Measurements from ENCODE around the gene ARAP1.

ARAP1 gene

GRCh38 chr11:72779495-72780128 lies 27.4 kb upstream of the ARAP1 start:
- no peaks in the 10 kb centered on the region for H3K9me3 ChIP-seq (ENCODE audit: control extremely low read depth in 1 of 5, control insufficient read depth in 4 of 5, insufficient read depth in 2 of 5, low read depth in 1 of 5, low read length in 4 of 5)
- ChIA-PET POLR2A (interaction anchor here (0.7 kb wide), 1 partner anchor 26 kb away, joined by 7 read pairs; no protein-coding TSS in a partner anchor), CTCF (interaction anchor here (1.1 to 10.4 kb wide), 3 partner anchors 10 to 52 kb away, joined by 3 to 87 read pairs (median 3); partner anchors contain the start of gene STARD10)
- H3K4me1 ChIP-seq (ENCODE audit: control extremely low read depth in 1 of 4, control insufficient read depth in 4 of 4, insufficient read depth in 4 of 4, low read length in 3 of 4): peaks cover 0 to 28% (median 16%) of the 10 kb centered on the region in 4 experiments
- H3K4me3 ChIP-seq (ENCODE audit: control insufficient read depth in 1 of 7, extremely low read depth in 1 of 7, insufficient read depth in 4 of 7, low read depth in 2 of 7, low read length in 6 of 7): no peak overlapping the region
- DNase-seq: no peak
- peaks cover 0 to 3% (median 0%) of the 10 kb centered on the region in 4 experiments for H3K36me3 ChIP-seq (ENCODE audit: control insufficient read depth in 4 of 4, insufficient read depth in 4 of 4, low read length in 3 of 4)
- peaks cover 0 to 5% (median 0%) of the 10 kb centered on the region in 5 experiments for H3K27me3 ChIP-seq (replicated peaks in 2 of 5; ENCODE audit: control insufficient read depth in 4 of 5, insufficient read depth in 5 of 5, low read length in 4 of 5)
- WGBS (ENCODE audit: insufficient coverage): 96% methylated on average over 4 of the region's 4 CpGs
- H3K27ac ChIP-seq (ENCODE audit: insufficient read depth in 1 of 2, low read depth in 1 of 2, low read length in 2 of 2, poor library complexity in 1 of 2, severe bottlenecking in 2 of 2): no peak overlapping the region

GRCh38 chr11:72778535-72779494 lies 26.6 kb upstream of the ARAP1 start:
- ChIA-PET CTCF (interaction anchor here (1.0 to 10.4 kb wide), 5 partner anchors 11 to 574 kb away, joined by 3 to 87 read pairs (median 3); partner anchors contain the start of genes ARAP1 and STARD10), POLR2A (interaction anchor here (0.7 kb wide), 1 partner anchor 27 kb away, joined by 7 read pairs; no protein-coding TSS in a partner anchor)
- peaks cover 0 to 5% (median 0%) of the 10 kb centered on the region in 5 experiments for H3K27me3 ChIP-seq (replicated peaks in 2 of 5; ENCODE audit: control insufficient read depth in 4 of 5, insufficient read depth in 5 of 5, low read length in 4 of 5)
- H3K4me3 ChIP-seq (ENCODE audit: control insufficient read depth in 1 of 7, extremely low read depth in 1 of 7, insufficient read depth in 4 of 7, low read depth in 2 of 7, low read length in 6 of 7): no peak overlapping the region
- peaks cover 0 to 28% (median 16%) of the 10 kb centered on the region in 4 experiments for H3K4me1 ChIP-seq (ENCODE audit: control extremely low read depth in 1 of 4, control insufficient read depth in 4 of 4, insufficient read depth in 4 of 4, low read length in 3 of 4)
- no peak for DNase-seq
- H3K27ac ChIP-seq (ENCODE audit: insufficient read depth in 1 of 2, low read depth in 1 of 2, low read length in 2 of 2, poor library complexity in 1 of 2, severe bottlenecking in 2 of 2): no peak overlapping the region
- no peaks in the 10 kb centered on the region for H3K9me3 ChIP-seq (ENCODE audit: control extremely low read depth in 1 of 5, control insufficient read depth in 4 of 5, insufficient read depth in 2 of 5, low read depth in 1 of 5, low read length in 4 of 5)
- WGBS (ENCODE audit: insufficient coverage): 100% methylated on average over 3 of the region's 7 CpGs
- peaks cover 0 to 3% (median 0%) of the 10 kb centered on the region in 4 experiments for H3K36me3 ChIP-seq (ENCODE audit: control insufficient read depth in 4 of 4, insufficient read depth in 4 of 4, low read length in 3 of 4)

GRCh38 chr11:72777755-72778278 lies 25.6 kb upstream of the ARAP1 start:
- peak overlapping the region in 1 of 2 experiments; percentile 29 for H3K27ac ChIP-seq (ENCODE audit: insufficient read depth in 1 of 2, low read depth in 1 of 2, low read length in 2 of 2, poor library complexity in 1 of 2, severe bottlenecking in 2 of 2)
- POLR2A ChIA-PET: interaction anchor here (0.5 kb wide), 1 partner anchor 52 kb away, joined by 3 read pairs; no protein-coding TSS in a partner anchor
- DNase-seq: no peak
- H3K4me1 ChIP-seq (ENCODE audit: control extremely low read depth in 1 of 4, control insufficient read depth in 4 of 4, insufficient read depth in 4 of 4, low read length in 3 of 4): peaks cover 0 to 37% (median 20%) of the 10 kb centered on the region in 4 experiments
- H3K27me3 ChIP-seq (replicated peaks in 2 of 5; ENCODE audit: control insufficient read depth in 4 of 5, insufficient read depth in 5 of 5, low read length in 4 of 5): peaks cover 0 to 5% (median 0%) of the 10 kb centered on the region in 5 experiments
- peaks cover 0 to 3% (median 0%) of the 10 kb centered on the region in 4 experiments for H3K36me3 ChIP-seq (ENCODE audit: control insufficient read depth in 4 of 4, insufficient read depth in 4 of 4, low read length in 3 of 4)
- CTCF ChIA-PET: interaction anchor here (1.0 to 10.4 kb wide), 4 partner anchors 12 to 575 kb away, joined by 3 to 87 read pairs (median 4); partner anchors contain the start of genes ARAP1 and STARD10
- H3K9me3 ChIP-seq (ENCODE audit: control extremely low read depth in 1 of 5, control insufficient read depth in 4 of 5, insufficient read depth in 2 of 5, low read depth in 1 of 5, low read length in 4 of 5): no peaks in the 10 kb centered on the region
- H3K4me3 ChIP-seq (ENCODE audit: control insufficient read depth in 1 of 7, extremely low read depth in 1 of 7, insufficient read depth in 4 of 7, low read depth in 2 of 7, low read length in 6 of 7): no peak overlapping the region
- WGBS (ENCODE audit: insufficient coverage): 83% methylated on average over 1 of the region's 5 CpGs

- peaks cover 0 to 36% (median 14%) of the 10 kb centered on the region in 4 experiments for H3K4me1 ChIP-seq (ENCODE audit: control extremely low read depth in 1 of 4, control insufficient read depth in 4 of 4, insufficient read depth in 4 of 4, low read length in 3 of 4)
- CTCF ChIA-PET: interaction anchor here (1.1 to 10.4 kb wide), 4 partner anchors 13 to 55 kb away, joined by 4 to 87 read pairs (median 4); partner anchors contain the start of genes ARAP1 and STARD10
- WGBS (ENCODE audit: insufficient coverage): 98% methylated on average over 7 of the region's 7 CpGs
- POLR2A ChIA-PET: interaction anchor here (0.5 kb wide), 1 partner anchor 52 kb away, joined by 3 read pairs; no protein-coding TSS in a partner anchor
- H3K9me3 ChIP-seq (ENCODE audit: control extremely low read depth in 1 of 5, control insufficient read depth in 4 of 5, insufficient read depth in 2 of 5, low read depth in 1 of 5, low read length in 4 of 5): no peaks in the 10 kb centered on the region
- no peak overlapping the region for H3K4me3 ChIP-seq (ENCODE audit: control insufficient read depth in 1 of 7, extremely low read depth in 1 of 7, insufficient read depth in 4 of 7, low read depth in 2 of 7, low read length in 6 of 7)
- H3K27ac ChIP-seq (ENCODE audit: insufficient read depth in 1 of 2, low read depth in 1 of 2, low read length in 2 of 2, poor library complexity in 1 of 2, severe bottlenecking in 2 of 2): peak overlapping the region in 1 of 2 experiments; percentile 62
- H3K27me3 ChIP-seq (replicated peaks in 2 of 5; ENCODE audit: control insufficient read depth in 4 of 5, insufficient read depth in 5 of 5, low read length in 4 of 5): peaks cover 0 to 5% (median 0%) of the 10 kb centered on the region in 5 experiments
- peaks cover 0 to 3% (median 0%) of the 10 kb centered on the region in 4 experiments for H3K36me3 ChIP-seq (ENCODE audit: control insufficient read depth in 4 of 4, insufficient read depth in 4 of 4, low read length in 3 of 4)
- no peak for DNase-seq
Measured at GRCh38 chr11:72776844-72777754, 24.9 kb upstream of the ARAP1 start.

- POLR2A ChIA-PET: interaction anchor here (1.2 kb wide), 1 partner anchor 37 kb away, joined by 3 read pairs; no protein-coding TSS in a partner anchor
- WGBS (ENCODE audit: insufficient coverage): 91% methylated on average over 8 of the region's 9 CpGs
- Histone ChIP-seq H3K27me3 (replicated peaks in 2 of 5; ENCODE audit: control insufficient read depth in 4 of 5, insufficient read depth in 5 of 5, low read length in 4 of 5) (peaks cover 0 to 5% (median 0%) of the 10 kb centered on the region in 5 experiments), H3K36me3 (ENCODE audit: control insufficient read depth in 4 of 4, insufficient read depth in 4 of 4, low read length in 3 of 4) (peaks cover 0 to 3% (median 0%) of the 10 kb centered on the region in 4 experiments), H3K4me3 (ENCODE audit: control insufficient read depth in 1 of 7, extremely low read depth in 1 of 7, insufficient read depth in 4 of 7, low read depth in 2 of 7, low read length in 6 of 7) (no peak overlapping the region), H3K27ac (ENCODE audit: insufficient read depth in 1 of 2, low read depth in 1 of 2, low read length in 2 of 2, poor library complexity in 1 of 2, severe bottlenecking in 2 of 2) (peak overlapping the region in 1 of 2 experiments; percentile 62), H3K4me1 (ENCODE audit: control extremely low read depth in 1 of 4, control insufficient read depth in 4 of 4, insufficient read depth in 4 of 4, low read length in 3 of 4) (peaks cover 0 to 33% (median 11%) of the 10 kb centered on the region in 4 experiments), H3K9me3 (ENCODE audit: control extremely low read depth in 1 of 5, control insufficient read depth in 4 of 5, insufficient read depth in 2 of 5, low read depth in 1 of 5, low read length in 4 of 5) (no peaks in the 10 kb centered on the region)
- CTCF ChIA-PET: interaction anchor here (0.6 to 10.4 kb wide), 7 partner anchors 11 to 69 kb away, joined by 3 to 87 read pairs (median 4); partner anchors contain the start of gene STARD10
- DNase-seq: no peak
Measured at GRCh38 chr11:72776117-72776843, 24.1 kb upstream of the ARAP1 start.

Data from common myeloid progenitor, CD34-positive (primary cell).